NCI-H446 (cell line): ENCODE data around the gene SGPL1.
"Not testable (repeated sequence)": the region's sequence is repeated elsewhere in the genome, so short reads cannot be mapped to it uniquely, and the experiment has no call there.

ENCODE experiments used
- DNase-seq, 2 experiments: peaks; one replicate each; lab custom pipeline; 2025; lab: John Stamatoyannopoulos, UW

SGPL1 gene

DNA sequence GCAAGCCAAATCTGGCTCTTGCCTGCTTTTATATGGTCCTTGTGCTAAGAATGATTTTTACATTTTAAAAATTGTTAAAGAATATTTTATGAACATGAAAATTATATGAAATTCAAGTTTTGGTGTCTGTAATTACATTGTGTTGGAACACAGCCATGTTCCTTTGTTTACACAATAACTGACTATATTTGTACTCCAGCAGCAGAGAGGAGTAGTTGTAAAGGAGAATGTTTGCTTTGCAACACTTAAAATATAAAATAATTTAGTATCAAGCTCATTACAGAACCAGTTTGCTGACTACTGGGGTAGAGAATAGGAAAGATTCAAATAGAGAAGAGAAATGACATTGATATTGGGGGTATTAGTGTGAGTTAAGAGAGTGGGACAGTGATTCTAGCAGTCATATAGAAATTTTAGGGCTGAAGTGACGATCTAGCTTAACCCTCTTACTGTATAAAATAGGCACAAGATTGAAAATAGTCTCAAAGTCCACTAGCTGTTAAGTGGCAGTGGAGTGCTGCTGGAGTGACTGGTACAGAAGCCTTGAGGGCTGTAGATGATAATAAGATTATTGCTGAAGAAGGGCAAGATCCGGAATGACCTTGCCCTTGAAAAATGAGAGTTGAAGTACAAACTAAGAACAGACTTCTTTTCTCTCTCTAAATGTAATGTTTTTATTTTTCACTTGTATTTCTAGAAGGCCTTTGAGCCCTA lies 28.2 kb downstream of the SGPL1 start:
- DNase-seq: no peak

DNA sequence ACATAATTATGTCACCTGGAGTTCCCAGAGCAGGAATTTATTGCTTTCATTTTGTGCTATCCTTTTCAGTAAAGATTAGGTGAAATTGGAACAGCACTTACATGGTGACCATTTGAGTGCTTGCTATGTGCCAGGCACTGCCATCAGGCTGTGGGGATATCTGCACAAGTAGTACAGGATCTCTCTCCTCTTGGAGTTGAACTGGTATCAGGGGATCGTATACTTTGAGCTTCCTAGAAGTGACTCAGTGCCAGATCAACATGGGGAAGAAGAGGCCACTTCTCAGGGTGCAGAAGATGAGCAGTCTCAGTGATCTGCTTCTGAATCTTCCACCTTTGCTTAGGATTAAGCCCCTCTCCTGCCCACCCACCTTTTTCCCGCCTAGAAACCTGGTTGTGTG lies 29.5 kb downstream of the SGPL1 start:
- no peak for DNase-seq

DNA sequence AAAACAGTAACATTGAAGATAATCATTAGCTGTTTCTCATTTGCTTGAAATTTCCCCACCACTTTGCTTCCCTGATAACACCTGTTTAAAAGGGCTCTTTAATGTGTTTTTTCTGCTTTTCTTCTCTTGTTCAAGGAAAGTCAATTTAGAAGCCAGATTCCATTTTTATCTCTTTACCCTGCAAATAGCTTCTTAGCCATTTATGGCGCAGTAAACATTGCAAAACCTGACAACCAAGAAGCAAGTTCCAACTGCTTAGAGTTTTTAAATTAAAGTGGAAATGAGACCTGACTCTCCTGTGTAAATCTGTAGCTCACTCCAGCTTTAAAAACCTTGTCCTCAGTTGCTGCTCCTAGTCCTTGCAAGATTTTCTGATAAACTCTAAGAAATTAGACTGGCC lies 30.1 kb downstream of the SGPL1 start:
- DNase-seq: no peak

DNA sequence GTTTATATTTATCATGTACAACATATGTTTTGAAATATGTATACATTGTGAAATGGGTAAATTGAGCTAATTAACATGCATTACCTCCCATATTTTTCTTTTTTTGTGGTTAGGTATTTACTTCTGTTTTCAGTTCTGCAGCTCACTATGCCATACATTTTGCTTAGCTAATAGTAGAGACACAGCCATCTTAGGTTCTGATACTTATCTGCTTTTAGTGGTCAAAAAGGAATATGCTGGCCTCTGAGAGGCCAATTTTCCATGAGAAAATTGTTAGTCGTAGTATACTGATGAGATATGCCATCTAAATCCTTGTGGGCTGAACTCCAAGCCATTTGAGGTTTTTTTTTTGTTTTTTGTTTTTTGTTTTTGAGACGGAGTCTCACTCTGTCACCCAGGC lies 31.0 kb downstream of the SGPL1 start:
- DNase-seq: no peak

DNA sequence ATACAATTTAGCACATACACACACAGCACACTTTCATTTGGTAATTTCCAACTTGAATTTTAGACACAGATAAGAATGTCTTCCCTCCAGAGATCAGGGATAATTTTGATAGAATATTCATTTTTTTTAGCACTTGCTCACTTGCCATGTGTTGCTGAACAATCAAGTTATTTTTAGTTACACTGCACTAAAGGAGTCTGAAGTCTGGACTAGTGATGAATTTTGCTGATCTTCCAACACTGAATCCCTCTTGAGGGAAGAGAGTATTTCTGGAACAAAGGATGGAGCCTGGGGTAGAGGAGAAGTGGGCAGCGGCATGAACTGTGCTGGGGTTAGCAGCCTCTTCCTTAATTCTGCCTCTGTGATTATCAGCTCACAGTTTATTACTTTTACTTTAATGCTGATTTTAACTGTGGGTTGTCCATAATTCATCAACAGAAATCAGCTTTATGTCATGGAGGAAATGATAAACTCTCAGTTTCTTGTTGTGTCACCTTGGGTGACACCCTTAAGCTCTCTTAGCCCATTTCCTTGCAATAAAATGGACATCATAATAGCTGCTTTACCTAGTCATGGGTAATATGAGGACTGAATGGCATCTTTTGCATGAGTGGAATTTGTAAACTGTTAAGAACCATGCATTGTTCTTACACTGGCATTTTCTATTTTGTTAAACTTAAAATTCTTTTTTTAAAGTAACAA lies 32.1 kb downstream of the SGPL1 start:
- DNase-seq: no peak

DNA sequence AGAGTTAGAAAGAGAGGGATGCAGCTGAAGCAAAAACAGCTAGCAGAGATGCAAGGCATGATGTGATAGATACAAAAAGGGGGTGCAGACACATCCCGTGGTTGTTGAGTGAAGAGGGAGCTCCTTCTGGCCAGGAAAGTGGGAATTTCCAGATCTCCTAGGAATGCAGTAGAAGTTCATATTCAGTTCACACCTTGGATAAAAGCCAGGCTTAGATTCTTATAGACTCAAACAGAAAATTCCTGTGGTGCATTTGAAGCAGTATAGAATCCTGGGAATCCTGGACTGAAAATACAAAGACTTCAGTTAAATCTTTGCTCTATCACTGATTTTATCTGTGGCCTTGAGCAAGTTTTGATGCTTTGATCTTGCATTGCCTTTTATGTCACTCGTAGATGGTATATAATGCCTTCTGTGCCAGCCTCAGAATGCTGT lies 33.9 kb downstream of the SGPL1 start:
- no peak for DNase-seq

DNA sequence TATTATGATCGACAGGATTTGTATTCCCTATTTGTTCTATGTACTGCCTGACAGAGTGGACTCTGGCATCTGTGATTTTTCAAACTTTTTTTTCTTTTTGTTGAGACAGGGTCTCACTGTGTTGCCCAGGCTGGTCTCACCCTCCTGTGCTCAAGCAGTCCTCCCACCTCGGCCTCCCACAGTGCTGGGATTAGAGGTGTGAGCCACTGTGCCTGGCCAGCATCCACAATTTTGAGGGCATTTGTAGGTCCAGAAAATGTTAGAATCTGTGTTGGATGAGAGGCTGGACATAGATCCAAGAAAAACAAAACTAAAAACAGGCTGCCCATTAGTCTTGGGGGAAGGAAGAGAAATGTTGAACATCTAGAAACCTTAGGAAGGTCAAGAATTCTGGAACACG lies 34.3 kb downstream of the SGPL1 start:
- no peak for DNase-seq

DNA sequence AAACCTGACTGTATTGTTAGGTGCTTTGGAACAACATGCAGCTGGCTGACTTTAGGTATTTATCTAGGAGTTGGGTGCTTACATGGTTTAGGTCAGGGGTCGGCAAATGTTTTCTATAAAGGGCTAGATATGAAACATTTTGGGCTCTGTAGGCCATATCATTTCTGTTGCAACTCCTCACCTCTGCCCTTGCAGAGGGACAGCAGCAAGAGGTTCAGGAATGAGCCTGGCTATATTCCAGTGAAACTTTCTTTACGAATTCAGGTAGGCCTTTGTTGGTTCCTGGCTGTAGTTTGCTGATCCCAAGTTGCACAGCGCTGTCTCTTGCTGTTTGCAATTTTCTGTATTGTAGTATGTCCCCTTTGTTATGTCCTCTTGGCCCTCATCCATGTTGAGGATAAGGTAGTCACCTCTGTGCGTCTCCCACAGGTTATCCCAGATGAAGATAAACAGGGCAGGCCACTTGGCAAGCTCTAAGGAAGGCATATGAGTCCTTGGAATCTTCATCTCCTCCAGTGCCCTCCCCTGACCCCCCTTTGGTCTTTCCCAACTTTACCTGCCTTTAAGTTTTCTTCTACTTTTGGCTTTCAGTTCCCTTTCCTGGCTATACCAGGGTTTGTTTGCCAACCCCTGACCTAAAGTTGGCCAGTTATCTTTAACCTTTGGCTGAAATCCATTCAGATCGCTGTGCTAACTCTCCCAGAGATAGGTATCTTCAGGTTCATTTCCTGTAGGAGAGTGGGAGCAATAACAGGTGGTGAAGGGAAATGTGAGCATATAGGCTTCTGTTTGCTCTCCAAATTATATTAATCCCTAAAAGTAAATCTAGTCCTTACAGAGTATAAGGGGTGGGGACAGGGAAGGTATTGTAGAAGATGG lies 36.1 kb downstream of the SGPL1 start:
- no peak for DNase-seq

DNA sequence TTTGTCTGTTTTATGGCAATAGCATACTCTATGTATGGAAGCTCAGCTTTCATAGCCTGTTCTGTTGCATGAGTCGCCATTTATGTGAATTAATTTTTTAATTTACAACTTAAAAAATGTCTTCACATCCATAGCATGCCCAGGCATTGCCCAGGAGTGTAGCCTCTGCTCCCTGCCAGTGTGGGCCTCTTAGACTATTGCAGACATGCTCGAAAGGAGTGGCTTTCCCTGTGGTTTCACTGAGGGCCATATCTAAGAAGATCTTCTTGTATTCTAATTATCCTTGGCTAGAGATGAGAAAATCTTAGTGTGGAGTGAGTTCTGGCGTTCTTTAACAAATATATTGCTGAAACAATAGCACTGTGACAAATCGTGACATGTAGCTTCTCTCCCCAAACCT lies 37.3 kb downstream of the SGPL1 start:
- DNase-seq: no peak

DNA sequence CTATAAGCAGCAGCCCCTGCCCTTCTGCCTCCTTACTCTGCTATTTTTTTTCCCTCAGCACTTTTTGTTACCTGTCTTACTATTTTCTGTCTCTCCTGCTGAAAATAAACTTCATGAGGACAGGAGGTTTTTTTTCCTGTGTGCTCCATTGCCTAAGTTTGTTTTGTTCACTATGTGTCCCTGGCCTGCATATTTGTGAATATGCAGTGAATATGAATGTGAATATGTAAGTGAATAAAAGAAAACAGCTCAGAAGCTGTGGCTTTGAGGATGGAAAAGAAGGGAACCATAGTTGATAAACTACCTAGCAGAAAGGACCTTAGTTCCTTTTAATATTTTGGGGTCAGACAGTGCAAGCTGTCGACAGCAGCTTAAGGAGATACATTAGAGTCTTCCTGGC lies 37.7 kb downstream of the SGPL1 start:
- no peak for DNase-seq

DNA sequence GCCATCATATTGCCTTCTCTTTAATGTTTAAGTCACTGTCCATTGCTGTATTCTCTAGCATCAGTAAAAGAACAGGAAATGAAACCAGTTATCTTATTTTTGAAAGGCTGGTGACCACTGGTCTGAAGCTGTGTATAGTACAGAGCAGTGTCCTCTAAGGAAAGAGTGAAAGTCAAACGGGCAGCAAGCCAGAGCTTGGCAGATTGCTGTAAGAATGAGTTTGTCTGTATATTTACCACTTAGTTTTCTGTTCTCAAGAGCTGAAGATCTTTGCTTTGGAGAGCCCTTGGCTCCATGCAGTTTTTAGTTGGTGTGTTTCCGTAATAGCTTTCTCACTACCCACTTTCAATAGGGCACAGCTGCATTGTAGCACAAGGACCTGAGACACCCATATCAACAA lies 40.7 kb downstream of the SGPL1 start:
- DNase-seq: no peak

DNA sequence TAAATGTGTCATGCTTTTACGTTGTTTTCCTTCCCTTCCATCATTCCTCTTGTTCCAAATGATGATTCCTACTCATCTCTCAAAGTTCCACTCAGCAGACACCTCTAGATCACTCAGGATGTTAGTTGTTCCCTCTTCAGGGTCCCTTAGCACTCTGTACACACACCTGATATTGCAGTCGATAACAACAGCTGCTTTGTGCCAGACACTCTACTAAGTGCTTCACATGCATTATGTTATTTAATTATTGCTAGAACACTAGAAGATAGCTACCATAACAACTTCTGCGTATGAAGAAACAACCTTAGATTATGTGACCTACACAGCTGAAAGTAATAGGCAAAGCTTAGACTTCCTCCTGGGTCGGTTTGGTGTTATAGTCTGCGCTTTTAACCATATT lies 43.0 kb downstream of the SGPL1 start:
- DNase-seq: no peak

DNA sequence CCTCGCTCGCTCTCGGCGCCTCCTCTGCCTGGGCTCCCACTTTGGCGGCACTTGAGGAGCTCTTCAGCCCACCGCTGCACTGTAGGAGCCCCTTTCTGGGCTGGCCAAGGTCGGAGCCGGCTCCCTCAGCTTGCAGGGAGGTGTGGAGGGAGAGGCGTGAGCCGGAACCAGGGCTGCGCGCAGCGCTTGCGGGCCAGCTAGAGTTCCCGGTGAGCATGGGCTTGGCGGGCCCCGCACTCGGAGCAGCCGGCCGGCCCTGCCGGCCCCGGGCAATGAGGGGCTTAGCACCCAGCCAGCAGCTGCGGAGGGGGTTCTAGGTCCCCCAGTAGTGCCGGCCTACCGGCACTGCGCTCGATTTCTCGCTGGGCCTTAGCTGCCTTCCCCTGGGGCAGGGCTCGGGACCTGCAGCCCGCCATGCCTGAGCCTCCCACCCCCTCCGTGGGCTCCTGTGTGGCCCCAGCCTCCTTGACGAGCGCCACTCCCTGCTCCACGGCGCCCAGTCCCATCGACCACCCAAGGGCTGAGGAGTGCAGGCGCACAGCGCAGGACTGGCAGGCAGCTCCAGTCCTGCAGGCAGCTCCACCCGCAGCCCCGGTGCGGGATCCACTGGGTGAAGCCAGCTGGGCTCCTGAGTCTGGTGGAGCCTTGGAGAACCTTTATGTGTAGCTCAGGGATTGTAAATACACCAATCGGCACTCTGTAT lies 45.9 kb downstream of the SGPL1 start:
- DNase-seq: not testable (repeated sequence)

DNA sequence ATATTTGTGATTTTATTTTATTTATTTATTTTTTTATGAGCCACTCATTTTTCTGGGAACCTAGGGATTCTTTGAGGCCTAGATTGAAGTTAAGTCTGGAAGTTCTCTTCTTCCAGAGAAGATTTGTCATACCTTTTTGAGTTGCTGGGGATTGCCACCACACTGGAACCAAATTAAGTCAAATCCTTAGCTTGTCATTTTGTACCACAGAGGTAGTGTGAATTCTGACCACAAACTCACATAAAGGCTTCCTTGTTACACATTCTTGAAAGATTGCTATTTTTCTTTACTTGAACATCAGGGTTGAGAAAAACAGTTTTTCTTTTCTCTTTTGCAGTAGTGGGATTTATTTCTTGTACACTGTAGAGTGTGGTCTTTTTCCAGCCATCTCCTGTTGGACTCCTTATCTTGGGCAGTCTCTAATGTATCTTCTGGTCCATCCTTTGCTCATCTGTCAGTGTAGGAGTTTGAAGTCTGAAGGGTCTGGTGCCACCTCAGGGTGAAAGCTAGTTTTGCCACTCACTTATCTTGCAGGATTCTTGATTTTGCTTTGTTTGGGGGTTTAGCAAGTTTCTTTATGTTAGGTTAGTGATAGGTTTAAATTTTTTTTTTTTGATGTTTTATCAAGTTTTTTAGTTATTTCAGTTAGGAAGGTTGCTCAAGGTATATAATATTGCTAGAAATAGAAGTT lies 47.9 kb downstream of the SGPL1 start:
- DNase-seq: no peak

DNA sequence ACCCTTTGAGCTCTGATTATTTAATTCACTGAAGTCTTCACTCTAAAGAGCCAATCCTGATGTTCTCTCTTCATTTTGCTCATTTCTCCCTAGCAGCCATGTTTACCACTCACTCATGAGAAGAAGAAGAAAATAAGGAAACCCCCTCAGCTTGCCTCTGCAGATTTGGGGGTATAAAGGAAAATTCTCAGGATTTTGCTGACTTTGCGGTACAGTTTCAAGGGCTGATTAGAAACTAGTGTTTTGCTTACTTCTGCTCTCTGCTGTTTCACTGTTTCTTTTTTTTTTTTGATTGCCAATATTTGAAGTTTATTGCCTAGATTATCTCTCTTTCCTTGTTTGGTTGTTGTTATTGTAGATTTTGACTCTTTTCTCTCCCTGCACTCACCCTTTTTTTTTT lies 49.2 kb downstream of the SGPL1 start:
- no peak for DNase-seq

DNA sequence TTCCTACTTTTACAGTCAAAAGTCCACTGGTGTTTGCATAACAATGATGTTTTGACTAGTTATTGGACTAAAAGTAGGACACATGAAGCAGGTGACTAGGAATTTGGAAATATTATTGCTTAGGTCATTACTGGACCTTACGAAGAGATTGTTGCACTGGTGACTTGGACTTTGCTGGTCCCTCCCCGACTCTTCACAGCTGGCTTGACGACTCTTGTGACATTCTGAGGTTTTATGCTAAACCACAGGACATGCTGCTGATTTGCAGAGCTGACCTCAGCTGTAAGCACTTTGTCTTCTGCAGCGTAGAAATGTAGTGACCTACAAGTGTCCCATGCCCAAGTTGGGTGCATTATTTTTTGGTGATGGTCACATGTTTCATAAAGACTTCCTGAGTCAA lies 50.7 kb downstream of the SGPL1 start:
- no peak for DNase-seq

DNA sequence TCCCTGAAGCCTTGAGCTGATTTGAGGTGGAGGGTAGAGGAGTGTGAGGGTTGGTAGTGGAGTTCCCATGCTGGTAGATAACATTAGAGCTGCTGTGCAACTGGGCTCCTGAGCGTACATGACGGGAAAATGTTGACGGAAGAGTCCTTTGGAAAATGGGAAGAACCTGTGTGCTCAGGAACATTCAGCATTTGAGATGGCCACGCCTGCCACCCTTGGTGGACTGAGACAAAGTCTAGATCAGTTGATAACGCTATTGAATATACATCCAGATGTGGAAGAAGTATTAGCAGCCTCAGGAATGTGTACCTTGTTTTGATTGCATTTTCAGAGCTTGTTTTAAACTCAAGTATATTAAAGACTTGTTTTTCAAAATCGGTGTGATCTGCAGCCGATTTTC lies 56.5 kb downstream of the SGPL1 start:
- DNase-seq: no peak

DNA sequence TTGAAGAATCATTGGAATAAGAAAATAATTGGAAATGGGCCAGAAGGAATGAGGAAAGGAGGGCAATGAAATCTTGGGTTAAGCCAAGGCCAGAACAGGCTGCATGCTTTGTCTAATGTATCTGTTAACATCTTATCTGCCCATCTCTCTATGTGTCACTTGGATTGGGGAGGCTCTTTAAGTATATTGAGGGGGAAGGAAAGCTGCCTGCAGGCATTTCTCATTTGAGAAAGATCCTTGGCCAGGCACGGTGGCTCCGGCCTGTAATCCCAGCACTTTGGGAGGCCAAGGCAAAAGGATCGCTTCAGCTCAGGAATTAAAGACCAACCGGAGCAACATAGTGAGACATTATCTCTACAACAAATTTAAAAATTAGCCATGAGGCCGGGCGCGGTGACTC lies 58.3 kb downstream of the SGPL1 start:
- no peak for DNase-seq

DNA sequence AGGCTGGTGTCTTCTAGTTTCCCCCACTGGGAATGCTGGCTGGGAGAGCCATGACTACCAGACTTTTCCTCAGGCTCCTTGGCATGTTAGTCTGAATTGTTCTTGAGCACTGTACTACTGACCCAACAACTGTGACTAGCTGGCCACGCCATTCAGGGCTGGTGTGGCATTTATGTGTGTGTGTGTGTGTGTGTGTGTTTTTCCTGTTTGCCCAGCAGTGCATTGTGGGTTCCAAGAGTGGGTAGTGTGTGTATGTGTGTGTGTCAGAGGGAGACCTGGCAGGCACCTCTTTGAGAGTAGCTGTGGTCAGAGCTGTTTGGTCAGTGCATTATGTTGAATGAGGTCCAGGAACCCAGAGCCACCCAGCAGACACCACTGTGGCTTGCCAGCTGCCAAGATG lies 63.5 kb downstream of the SGPL1 start:
- DNase-seq: no peak

DNA sequence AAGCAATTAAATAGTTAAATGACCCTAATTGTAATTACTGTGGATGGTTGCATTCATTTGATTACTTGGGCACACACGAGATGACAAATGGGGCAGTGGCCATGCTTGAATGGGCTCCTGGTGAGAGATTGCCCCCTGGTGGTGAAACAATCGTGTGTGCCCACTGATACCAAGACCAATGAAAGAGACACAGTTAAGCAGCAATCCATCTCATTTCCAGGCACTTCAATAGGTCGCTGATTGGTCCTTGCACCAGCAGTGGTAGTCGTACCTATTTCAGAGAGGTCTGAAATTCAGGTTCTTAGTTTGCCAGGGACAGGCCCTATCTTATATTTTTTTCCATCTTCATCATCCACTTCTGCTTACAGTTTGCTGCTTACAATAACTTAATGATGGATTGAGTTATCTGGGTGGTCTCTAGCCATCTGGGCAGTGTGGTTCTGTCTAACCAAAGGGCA lies 64.4 kb downstream of the SGPL1 start:
- DNase-seq: peak; percentile 52 to 74

DNA sequence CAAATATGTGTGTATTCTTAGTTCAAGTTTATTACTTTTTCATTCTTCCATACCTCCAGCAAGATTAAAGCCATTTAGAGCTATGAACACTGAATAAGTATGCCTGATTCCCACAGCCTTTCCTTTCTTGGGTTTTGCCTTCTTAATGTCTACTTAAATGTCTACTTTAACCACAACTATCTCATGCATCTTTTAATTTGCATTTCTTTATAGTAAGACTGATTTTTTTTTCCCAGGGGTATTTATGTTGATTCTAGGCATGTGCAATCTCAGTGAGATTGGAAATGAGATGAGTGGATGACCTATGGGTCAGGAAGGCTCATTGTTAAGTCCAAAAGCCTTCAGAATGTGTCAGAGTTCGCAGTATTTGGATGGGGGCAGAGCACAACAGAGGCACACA lies 69.0 kb downstream of the SGPL1 start:
- DNase-seq: no peak

DNA sequence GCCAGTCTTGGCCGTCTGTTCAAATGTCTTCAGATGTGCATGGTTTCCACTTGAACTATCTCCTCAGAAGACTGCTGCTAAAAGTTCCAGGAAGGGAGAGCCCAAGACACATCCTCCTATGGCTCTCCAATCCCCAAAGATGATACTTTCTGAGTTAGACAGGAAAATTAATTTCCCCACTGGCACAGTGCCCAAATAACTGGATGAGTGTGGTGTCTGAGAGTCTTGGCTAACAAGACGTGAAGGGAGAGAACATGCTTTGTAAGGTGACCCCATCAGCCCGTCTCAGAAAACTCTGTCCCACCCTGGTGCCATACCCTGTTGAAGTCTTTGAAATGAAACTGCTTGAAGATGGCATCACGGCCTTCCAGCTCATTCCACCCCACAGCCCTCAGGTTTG lies 69.7 kb downstream of the SGPL1 start:
- DNase-seq: no peak
